ENCODE data around the gene CASKIN1.
A peak's percentile ranks its signal among the peaks of the same experiment; 100 is the strongest.

Gene CASKIN1

GRCh38 chr16:2196162-2196980, at the start of gene CASKIN1:
TSS of gene CASKIN1 (minus strand) at chr16:2196605. CDS start at chr16:2196432, 173 bp downstream.
- Histone ChIP-seq H3K27me3 (ENCODE audit: low read length) (no peaks in the 10 kb centered on the region), H3F3A (ENCODE audit: insufficient read depth) (0 out of 2 replicates have a peak, but pooled peaks cover 8% of the 10 kb centered on the region), H2AFZ (ENCODE audit: low read depth, low read length, severe bottlenecking) (no peak within 1 kb of the TSS), H3K4me2 (ENCODE audit: low read depth, low read length, poor library complexity, severe bottlenecking) (peak within 1 kb of the TSS; percentile 23), H4K20me1 (ENCODE audit: low read depth, low read length) (no peaks in the 10 kb centered on the region), H3K27ac (ENCODE audit: low read depth, low read length) (no peak within 1 kb of the TSS), H3K9me3 (ENCODE audit: insufficient read depth, low read length) (no peaks in the 10 kb centered on the region), H3K36me3 (ENCODE audit: low read length) (no peaks in the 10 kb centered on the region), H3K79me2 (ENCODE audit: insufficient read depth, low read length) (no peaks in the 10 kb centered on the region), H3K9me2 (replicated peaks; ENCODE audit: insufficient read depth, low read length) (no peaks in the 10 kb centered on the region), H3K9ac (ENCODE audit: low read length) (no peak within 1 kb of the TSS), H3K4me3 (ENCODE audit: insufficient read depth, low read length, poor library complexity, severe bottlenecking) (no peak within 1 kb of the TSS)
- TF ChIP-seq EZH2phosphoT487 (conservative IDR thresholded peaks at IDR 0.05; ENCODE audit: low read length) (no peak), CTCF (IDR thresholded peaks at IDR 0.05; ENCODE audit: insufficient read depth, low read length, poor library complexity, severe bottlenecking) (no peak)

GRCh38 chr16:2244926-2245795, 48.8 kb upstream of the CASKIN1 start:
- H3K36me3 ChIP-seq (ENCODE audit: low read length), result no peaks in the 10 kb centered on the region
- no peak overlapping the region for H3K4me2 ChIP-seq (ENCODE audit: low read depth, low read length, poor library complexity, severe bottlenecking)
- no peaks in the 10 kb centered on the region for H3K9me2 ChIP-seq (replicated peaks; ENCODE audit: insufficient read depth, low read length)
- H3K27me3 ChIP-seq (ENCODE audit: low read length), result no peaks in the 10 kb centered on the region
- H3K9me3 ChIP-seq (ENCODE audit: insufficient read depth, low read length), result no peaks in the 10 kb centered on the region
- no peaks in the 10 kb centered on the region for H4K20me1 ChIP-seq (ENCODE audit: low read depth, low read length)
- no peak overlapping the region for H2AFZ ChIP-seq (ENCODE audit: low read depth, low read length, severe bottlenecking)
- no peaks in the 10 kb centered on the region; the same call in 1 of the 2 replicates for H3F3A ChIP-seq (ENCODE audit: insufficient read depth)
- no peak for TF ChIP-seq CTCF (IDR thresholded peaks at IDR 0.05; ENCODE audit: insufficient read depth, low read length, poor library complexity, severe bottlenecking)
- no peak for TF ChIP-seq EZH2phosphoT487 (conservative IDR thresholded peaks at IDR 0.05; ENCODE audit: low read length)
- H3K79me2 ChIP-seq (ENCODE audit: insufficient read depth, low read length), result peaks cover 10% of the 10 kb centered on the region; the same call in 1 of the 2 replicates
- no peak overlapping the region for H3K4me3 ChIP-seq (ENCODE audit: insufficient read depth, low read length, poor library complexity, severe bottlenecking)
- H3K9ac ChIP-seq (ENCODE audit: low read length), result no peak overlapping the region
- H3K27ac ChIP-seq (ENCODE audit: low read depth, low read length), result no peak overlapping the region

GRCh38 chr16:2244301-2244700, 47.9 kb upstream of the CASKIN1 start:
- Histone ChIP-seq H4K20me1 (ENCODE audit: low read depth, low read length) (no peaks in the 10 kb centered on the region), H3K9ac (ENCODE audit: low read length) (no peak overlapping the region), H3K9me2 (replicated peaks; ENCODE audit: insufficient read depth, low read length) (no peaks in the 10 kb centered on the region), H3K4me3 (ENCODE audit: insufficient read depth, low read length, poor library complexity, severe bottlenecking) (no peak overlapping the region), H3K79me2 (ENCODE audit: insufficient read depth, low read length) (peaks cover 2% of the 10 kb centered on the region; the same call in 1 of the 2 replicates), H3K36me3 (ENCODE audit: low read length) (no peaks in the 10 kb centered on the region), H3K27me3 (ENCODE audit: low read length) (no peaks in the 10 kb centered on the region), H3K4me2 (ENCODE audit: low read depth, low read length, poor library complexity, severe bottlenecking) (no peak overlapping the region), H2AFZ (ENCODE audit: low read depth, low read length, severe bottlenecking) (no peak overlapping the region), H3K27ac (ENCODE audit: low read depth, low read length) (no peak overlapping the region), H3K9me3 (ENCODE audit: insufficient read depth, low read length) (no peaks in the 10 kb centered on the region), H3F3A (ENCODE audit: insufficient read depth) (peaks cover 2% of the 10 kb centered on the region; the same call in 1 of the 2 replicates)
- TF ChIP-seq CTCF (IDR thresholded peaks at IDR 0.05; ENCODE audit: insufficient read depth, low read length, poor library complexity, severe bottlenecking) (no peak), EZH2phosphoT487 (conservative IDR thresholded peaks at IDR 0.05; ENCODE audit: low read length) (no peak)
